Loucy (cell line): Measurements from ENCODE around the gene RNF166.

Source experiments
- H2AFZ ChIP-seq: fragments of 200-600 bp; sonication (generic); 2 replicates; pipeline ENCODE4 v1.6.0; 2016; ENCODE audit warnings: antibody characterized with exemption, mild to moderate bottlenecking, low read length, moderate library complexity
- H3F3A ChIP-seq: fragments of 200-600 bp; 2 replicates; pipeline ENCODE4 v1.6.0; 2016; ENCODE audit warnings: antibody characterized with exemption, low read depth, mild to moderate bottlenecking
- H3K27me3 ChIP-seq: fragments of 200-600 bp; sonication (generic); 2 replicates; pipeline ENCODE4 v1.6.1; 2014; ENCODE audit warnings: low read length, mild to moderate bottlenecking; ENCODE audit not compliant: insufficient read depth, poor library complexity, severe bottlenecking
- H3K36me3 ChIP-seq: fragments of 200-600 bp; sonication (generic); 2 replicates; pipeline ENCODE4 v1.6.1; 2016; ENCODE audit warnings: low read length; ENCODE audit not compliant: insufficient read depth
- H3K4me1 ChIP-seq: fragments of 200-600 bp; sonication (generic); 2 replicates; pipeline ENCODE4 v1.5.1; 2014; ENCODE audit warnings: low read length, mild to moderate bottlenecking; ENCODE audit not compliant: insufficient read depth, poor library complexity, severe bottlenecking
- H3K4me2 ChIP-seq: fragments of 200-600 bp; sonication (generic); 2 replicates; pipeline ENCODE4 v1.6.0; 2014; ENCODE audit warnings: antibody characterized with exemption, low read length, low read depth, mild to moderate bottlenecking; ENCODE audit not compliant: poor library complexity, severe bottlenecking
- H3K4me3 ChIP-seq: fragments of 200-600 bp; sonication (generic); 2 replicates; pipeline ENCODE4 v1.5.1; 2014; ENCODE audit warnings: low read length, mild to moderate bottlenecking, mixed read lengths; ENCODE audit not compliant: poor library complexity, severe bottlenecking
- H3K79me2 ChIP-seq: fragments of 200-600 bp; sonication (generic); 2 replicates; pipeline ENCODE4 v1.6.1; 2014; ENCODE audit warnings: low read length; ENCODE audit not compliant: insufficient read depth
- H3K9ac ChIP-seq: fragments of 200-600 bp; sonication (generic); 2 replicates; pipeline ENCODE4 v1.6.0; 2014; ENCODE audit warnings: mild to moderate bottlenecking, low read depth, low read length, moderate library complexity; ENCODE audit not compliant: poor library complexity, severe bottlenecking
- H3K9me2 ChIP-seq: fragments of 200-600 bp; sonication (generic); replicated peaks from 2 replicates; pipeline ENCODE4 v1.6.1; 2016; ENCODE audit warnings: low read depth, low read length, mixed read lengths
- H3K9me3 ChIP-seq: fragments of 200-600 bp; sonication (generic); 2 replicates; pipeline ENCODE4 v1.6.1; 2014; ENCODE audit warnings: mild to moderate bottlenecking, antibody characterized with exemption, low read length, low read depth; ENCODE audit not compliant: insufficient read depth
- H4K20me1 ChIP-seq: fragments of 200-600 bp; sonication (generic); 2 replicates; pipeline ENCODE4 v1.6.0; 2014; ENCODE audit warnings: antibody characterized with exemption, low read length, mild to moderate bottlenecking; ENCODE audit not compliant: insufficient read depth, poor library complexity, severe bottlenecking
- EZH2phosphoT487 ChIP-seq: fragments of 200-600 bp; IDR thresholded peaks from 2 replicates; pipeline ENCODE4 v1.6.1; 2018; ENCODE audit warnings: antibody characterized with exemption, mild to moderate bottlenecking, moderate library complexity, borderline replicate concordance
- TF ChIP-seq, protein P1 (sequence below): fragments of 200-600 bp; sonication (generic); conservative IDR thresholded peaks from 2 replicates; pipeline ENCODE4 v1.5.1; 2014; ENCODE audit warnings: mild to moderate bottlenecking, antibody characterized with exemption, low read length

The RNF166 gene

DNA sequence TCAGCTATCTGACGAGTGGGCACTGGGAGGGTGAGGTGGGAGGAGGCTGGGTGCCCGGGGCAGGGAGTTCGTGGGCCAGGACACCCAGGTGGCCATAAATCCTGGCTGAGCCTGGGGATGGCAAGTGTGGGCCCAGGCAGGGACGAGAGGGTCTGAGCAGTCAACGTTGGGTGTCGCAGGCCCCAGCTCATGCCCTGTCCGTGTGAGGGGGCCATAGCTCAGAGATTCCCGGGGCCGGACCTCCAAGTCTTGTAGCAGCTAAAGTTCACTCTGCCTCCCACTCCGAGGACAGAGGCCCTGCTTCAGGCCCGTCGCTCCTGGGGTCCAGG is 34.5 kb upstream of the RNF166 start:
- no peak overlapping the region for H3K4me2 ChIP-seq
- H3K9me2 ChIP-seq, result no peaks in the 10 kb centered on the region
- no peaks in the 10 kb centered on the region for H3F3A ChIP-seq
- no peaks in the 10 kb centered on the region for H3K9me3 ChIP-seq
- H3K27me3 ChIP-seq, result no peaks in the 10 kb centered on the region
- no peaks in the 10 kb centered on the region for H3K79me2 ChIP-seq
- no peak overlapping the region for H3K9ac ChIP-seq
- H3K4me1 ChIP-seq, result no peaks in the 10 kb centered on the region
- peaks cover 3% of the 10 kb centered on the region for H4K20me1 ChIP-seq
- peaks cover 9% of the 10 kb centered on the region; the same call in 1 of the 2 replicates for H3K36me3 ChIP-seq
- no peak overlapping the region for H3K4me3 ChIP-seq
- no peak overlapping the region for H2AFZ ChIP-seq
- TF ChIP-seq, protein P1, sequence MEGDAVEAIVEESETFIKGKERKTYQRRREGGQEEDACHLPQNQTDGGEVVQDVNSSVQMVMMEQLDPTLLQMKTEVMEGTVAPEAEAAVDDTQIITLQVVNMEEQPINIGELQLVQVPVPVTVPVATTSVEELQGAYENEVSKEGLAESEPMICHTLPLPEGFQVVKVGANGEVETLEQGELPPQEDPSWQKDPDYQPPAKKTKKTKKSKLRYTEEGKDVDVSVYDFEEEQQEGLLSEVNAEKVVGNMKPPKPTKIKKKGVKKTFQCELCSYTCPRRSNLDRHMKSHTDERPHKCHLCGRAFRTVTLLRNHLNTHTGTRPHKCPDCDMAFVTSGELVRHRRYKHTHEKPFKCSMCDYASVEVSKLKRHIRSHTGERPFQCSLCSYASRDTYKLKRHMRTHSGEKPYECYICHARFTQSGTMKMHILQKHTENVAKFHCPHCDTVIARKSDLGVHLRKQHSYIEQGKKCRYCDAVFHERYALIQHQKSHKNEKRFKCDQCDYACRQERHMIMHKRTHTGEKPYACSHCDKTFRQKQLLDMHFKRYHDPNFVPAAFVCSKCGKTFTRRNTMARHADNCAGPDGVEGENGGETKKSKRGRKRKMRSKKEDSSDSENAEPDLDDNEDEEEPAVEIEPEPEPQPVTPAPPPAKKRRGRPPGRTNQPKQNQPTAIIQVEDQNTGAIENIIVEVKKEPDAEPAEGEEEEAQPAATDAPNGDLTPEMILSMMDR, result no peak
- TF ChIP-seq EZH2phosphoT487, result no peak

DNA sequence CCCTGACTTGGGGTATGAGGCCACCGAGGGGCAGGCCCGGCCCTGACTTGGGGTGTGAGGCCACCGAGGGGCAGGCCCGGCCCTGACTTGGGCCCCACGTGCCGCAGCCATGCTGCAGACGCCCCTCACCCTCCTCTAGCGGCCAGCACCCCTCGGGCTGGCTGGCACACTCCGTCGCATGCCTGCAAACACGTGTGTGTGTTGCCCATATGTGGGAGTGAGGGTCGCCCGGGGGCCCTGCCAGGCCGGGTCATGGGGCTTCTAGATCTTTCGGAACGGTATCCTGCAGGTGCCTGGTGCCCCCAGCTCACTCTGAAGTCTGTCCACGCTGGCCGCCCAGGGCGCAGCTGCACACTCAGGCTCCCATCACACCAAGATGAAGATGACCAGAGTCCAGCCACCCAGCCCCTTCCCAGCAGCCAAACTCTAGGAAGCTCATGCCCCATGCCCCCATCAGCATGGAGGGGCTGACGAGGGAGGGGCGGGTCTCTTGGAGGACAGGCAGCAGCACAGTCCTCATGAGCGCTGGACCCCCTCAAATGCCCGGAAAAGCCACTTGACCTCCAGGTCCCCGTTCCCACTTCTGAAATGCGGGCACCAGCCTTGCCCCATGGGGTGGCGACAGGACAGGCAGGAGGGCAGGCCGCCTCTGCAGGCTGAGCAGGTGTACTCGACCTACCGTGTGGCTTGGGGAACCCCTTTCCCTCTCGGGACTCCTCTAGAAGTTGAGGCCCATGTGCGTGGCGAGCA is 33.9 kb upstream of the RNF166 start:
- Histone ChIP-seq H3K36me3 (peaks cover 14% of the 10 kb centered on the region; the same call in 1 of the 2 replicates), H3K4me1 (no peaks in the 10 kb centered on the region), H3K79me2 (no peaks in the 10 kb centered on the region), H2AFZ (no peak overlapping the region), H3K4me2 (no peak overlapping the region), H3K9me3 (no peaks in the 10 kb centered on the region), H3F3A (no peaks in the 10 kb centered on the region), H4K20me1 (peaks cover 3% of the 10 kb centered on the region), H3K9ac (no peak overlapping the region), H3K9me2 (no peaks in the 10 kb centered on the region), H3K4me3 (no peak overlapping the region), H3K27me3 (no peaks in the 10 kb centered on the region)
- TF ChIP-seq EZH2phosphoT487, result no peak
- TF ChIP-seq, protein P1, result no peak

DNA sequence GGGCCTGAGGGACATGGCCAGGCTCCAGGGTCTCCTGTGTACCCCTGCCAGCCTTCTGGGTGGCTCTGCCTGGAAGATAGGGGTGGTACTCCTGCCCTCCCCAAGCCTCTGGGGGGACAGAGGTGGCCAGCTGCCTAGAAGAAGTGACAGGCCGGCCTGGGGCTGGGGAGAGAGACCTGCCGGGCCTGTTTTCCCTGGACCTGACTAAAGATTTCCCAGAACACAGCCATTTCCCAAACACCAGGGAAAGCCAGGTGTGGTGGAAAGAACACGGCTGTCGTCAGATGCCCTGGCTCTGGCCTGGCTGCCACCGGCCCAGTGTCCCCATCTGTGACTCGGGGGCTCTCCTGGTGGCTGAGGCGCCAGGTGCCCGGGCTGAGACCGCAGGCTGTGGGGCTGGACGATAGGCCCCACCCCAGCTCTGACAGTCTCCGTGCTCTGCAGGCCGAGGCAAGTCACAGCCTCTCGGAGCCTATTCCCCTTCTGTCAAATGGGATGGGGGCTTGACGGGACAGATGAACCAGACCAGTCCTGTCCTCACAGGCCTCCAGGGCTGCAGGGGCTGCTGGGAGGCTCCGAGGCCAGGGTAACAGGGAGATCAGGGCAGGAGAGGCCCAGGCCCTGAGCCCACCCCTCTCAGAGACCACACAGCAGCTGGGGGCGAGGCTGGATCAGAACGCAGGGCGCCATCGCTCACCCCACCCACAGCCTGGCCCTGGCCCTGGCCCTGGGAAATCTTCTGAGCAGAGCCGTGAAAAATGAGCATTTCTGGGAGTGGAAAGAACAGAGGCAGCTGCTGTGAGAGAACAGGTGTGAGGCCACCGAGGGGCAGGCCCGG is 33.1 kb upstream of the RNF166 start:
- peaks cover 21% of the 10 kb centered on the region; the same call in 1 of the 2 replicates for H3K36me3 ChIP-seq
- TF ChIP-seq EZH2phosphoT487, result no peak
- TF ChIP-seq, protein P1, result no peak

More for the DNA sequence above, 33.1 kb upstream of the RNF166 start:
- Histone ChIP-seq H3K27me3 (no peaks in the 10 kb centered on the region), H2AFZ (no peak overlapping the region), H3K4me1 (no peaks in the 10 kb centered on the region), H3K9ac (no peak overlapping the region), H3F3A (no peaks in the 10 kb centered on the region), H3K9me3 (no peaks in the 10 kb centered on the region), H3K9me2 (no peaks in the 10 kb centered on the region), H3K4me3 (no peak overlapping the region), H3K4me2 (no peak overlapping the region), H3K79me2 (no peaks in the 10 kb centered on the region), H4K20me1 (peaks cover 3% of the 10 kb centered on the region)
